ENCODE data around the gene NGB. TPM values are rescaled to one million over a fixed set of nuclear protein-coding genes. Genes with fewer than 3 reads are reported as not detected.

The NGB gene
- total RNA-seq, 1 donor from 2014 or later, result not detected

GRCh38 chr14:77265187-77265515, 5.9 kb downstream of the NGB start:
- DNase-seq (ENCODE audit: low spot score), result no peak

- DNase-seq (ENCODE audit: low spot score), result no peak
These were observed 6.4 kb downstream of the NGB start for GRCh38 chr14:77264466-77265186.

- DNase-seq (ENCODE audit: low spot score), result no peak
These were observed 10.4 kb downstream of the NGB start for GRCh38 chr14:77260631-77261030.

- no peak for DNase-seq (ENCODE audit: low spot score)
These were observed 10.8 kb downstream of the NGB start for GRCh38 chr14:77260199-77260598.

GRCh38 chr14:77259025-77259715, 11.8 kb downstream of the NGB start:
- DNase-seq (ENCODE audit: low spot score), result no peak

- no peak for DNase-seq (ENCODE audit: low spot score)
These were observed 12.4 kb downstream of the NGB start for GRCh38 chr14:77258566-77258965.

GRCh38 chr14:77257700-77258099, 13.3 kb downstream of the NGB start:
- DNase-seq (ENCODE audit: low spot score), result no peak

- DNase-seq (ENCODE audit: low spot score), result no peak
These were observed 14.3 kb downstream of the NGB start for GRCh38 chr14:77256694-77257093.

GRCh38 chr14:77253333-77254190, 17.4 kb downstream of the NGB start:
- no peak for DNase-seq (ENCODE audit: low spot score)

- no peak for DNase-seq (ENCODE audit: low spot score)
These were observed 19.1 kb downstream of the NGB start for GRCh38 chr14:77251870-77252269.

- DNase-seq (ENCODE audit: low spot score), result no peak
These were observed 20.1 kb downstream of the NGB start for GRCh38 chr14:77250927-77251326.

- peak; percentile 86 for DNase-seq (ENCODE audit: low spot score)
These were observed 21.7 kb downstream of the NGB start for GRCh38 chr14:77249286-77249685.

GRCh38 chr14:77248666-77249065, 22.3 kb downstream of the NGB start:
- DNase-seq (ENCODE audit: low spot score), result no peak

GRCh38 chr14:77246784-77247183, 24.2 kb downstream of the NGB start:
- DNase-seq (ENCODE audit: low spot score), result no peak

- no peak for DNase-seq (ENCODE audit: low spot score)
These were observed 25.2 kb downstream of the NGB start for GRCh38 chr14:77245820-77246219.

- no peak for DNase-seq (ENCODE audit: low spot score)
These were observed 27.2 kb downstream of the NGB start for GRCh38 chr14:77243853-77244252.

GRCh38 chr14:77242752-77243151, 28.3 kb downstream of the NGB start:
- DNase-seq (ENCODE audit: low spot score), result no peak

- DNase-seq (ENCODE audit: low spot score), result no peak
These were observed 29.1 kb downstream of the NGB start for GRCh38 chr14:77241955-77242354.

- DNase-seq (ENCODE audit: low spot score), result no peak
These were observed 30.6 kb downstream of the NGB start for GRCh38 chr14:77240336-77240915.

- no peak for DNase-seq (ENCODE audit: low spot score)
These were observed 31.6 kb downstream of the NGB start for GRCh38 chr14:77239412-77239811.

- DNase-seq (ENCODE audit: low spot score), result no peak
These were observed 32.0 kb downstream of the NGB start for GRCh38 chr14:77238996-77239395.

- DNase-seq (ENCODE audit: low spot score), result no peak
These were observed 32.6 kb downstream of the NGB start for GRCh38 chr14:77238356-77238755.
